GM23338 (cell line): Measurements from ENCODE around the gene BNIP5. TPM values are rescaled to one million over a fixed set of nuclear protein-coding genes. Genes with fewer than 3 reads are reported as not detected.

Experiments used
- ATAC-seq: fragments of 200-7000 bp; cut with Tn5 transposase; 3 replicates; pipeline ENCODE4 v1.9.1; 2020
- DNase-seq: peaks from one replicate; pipeline ENCODE4 v3.0.0-alpha.2; 2015; ENCODE audit warnings: low spot score
- H2AFZ ChIP-seq: fragments of 200-600 bp; sonication (generic); 2 replicates; pipeline ENCODE4 v1.8.0; 2016; ENCODE audit warnings: antibody characterized with exemption, mild to moderate bottlenecking, moderate library complexity
- H3F3A ChIP-seq: fragments of 200-600 bp; sonication (generic); replicated peaks from 2 replicates; pipeline ENCODE4 v1.8.0; 2017; ENCODE audit warnings: antibody characterized with exemption, mixed run types, low read depth
- H3K27ac ChIP-seq: fragments of 200-600 bp; sonication (generic); 2 replicates; pipeline ENCODE4 v1.6.1; 2016; ENCODE audit warnings: low read depth
- H3K27me3 ChIP-seq: fragments of 200-600 bp; sonication (generic); 2 replicates; pipeline ENCODE4 v1.8.0; 2016; ENCODE audit warnings: mild to moderate bottlenecking, mixed run types, moderate library complexity; ENCODE audit not compliant: insufficient read depth
- H3K36me3 ChIP-seq: fragments of 200-600 bp; sonication (generic); 2 replicates; pipeline ENCODE4 v1.8.0; 2016; ENCODE audit warnings: mild to moderate bottlenecking; ENCODE audit not compliant: insufficient read depth
- H3K4me1 ChIP-seq: fragments of 200-600 bp; sonication (generic); 2 replicates; pipeline ENCODE4 v1.8.0; 2016; ENCODE audit warnings: mild to moderate bottlenecking, moderate library complexity; ENCODE audit not compliant: insufficient read depth
- H3K4me2 ChIP-seq: fragments of 200-600 bp; sonication (generic); 2 replicates; pipeline ENCODE4 v1.7.1; 2017; ENCODE audit warnings: mixed run types
- H3K4me3 ChIP-seq: fragments of 200-600 bp; sonication (generic); 2 replicates; pipeline ENCODE4 v1.6.1; 2016; ENCODE audit warnings: mixed run types
- H3K79me2 ChIP-seq: fragments of 200-600 bp; sonication (generic); replicated peaks from 2 replicates; pipeline ENCODE4 v1.8.0; 2017; ENCODE audit warnings: mild to moderate bottlenecking; ENCODE audit not compliant: insufficient read depth
- H3K9me2 ChIP-seq: fragments of 200-600 bp; sonication (generic); 2 replicates; pipeline ENCODE4 v1.8.0; 2017; ENCODE audit not compliant: insufficient read depth
- H4K20me1 ChIP-seq: fragments of 200-600 bp; sonication (generic); replicated peaks from 2 replicates; pipeline ENCODE4 v1.8.0; 2017; ENCODE audit warnings: mild to moderate bottlenecking; ENCODE audit not compliant: insufficient read depth
- H3K27ac Mint-ChIP-seq: 2 replicates; pipeline ENCODE4 v1.8.0; 2020; ENCODE audit warnings: inconsistent platforms, mild to moderate bottlenecking, moderate library complexity, mixed read lengths
- H3K27me3 Mint-ChIP-seq: 3 replicates; pipeline ENCODE4 v1.8.0; 2022; ENCODE audit warnings: low read depth, mild to moderate bottlenecking, moderate library complexity, mixed read lengths, inconsistent platforms; ENCODE audit not compliant: insufficient read depth, poor library complexity
- H3K36me3 Mint-ChIP-seq: 3 replicates; pipeline ENCODE4 v1.8.0; 2021; ENCODE audit warnings: low read depth, mild to moderate bottlenecking, inconsistent platforms, moderate library complexity, mixed read lengths
- H3K4me1 Mint-ChIP-seq: 3 replicates; pipeline ENCODE4 v1.8.0; 2020; ENCODE audit warnings: mild to moderate bottlenecking, inconsistent platforms, mixed read lengths
- H3K4me3 Mint-ChIP-seq: 3 replicates; pipeline ENCODE4 v1.8.0; 2021; ENCODE audit warnings: moderate library complexity, mild to moderate bottlenecking, inconsistent platforms, mixed read lengths
- H3K9me3 Mint-ChIP-seq: 3 replicates; pipeline ENCODE4 v1.8.0; 2020; ENCODE audit warnings: moderate library complexity, mild to moderate bottlenecking, inconsistent platforms, mixed read lengths
- CTCF ChIP-seq, 2 experiments: fragments of 200-600 bp in 1 of 2; sonication (generic) in 1 of 2; conservative IDR thresholded peaks; 2 replicates each; pipeline versions ENCODE4 v1.5.1 to v1.6.1; 2016 to 2017; ENCODE audit warnings: antibody characterized with exemption in 2 of 2, low read depth in 2 of 2, mild to moderate bottlenecking in 2 of 2, moderate library complexity in 1 of 2
- JUNB ChIP-seq: IDR thresholded peaks from one replicate; pipeline ENCODE4 v1.6.1; 2016; ENCODE audit warnings: antibody characterized with exemption; ENCODE audit not compliant: unreplicated experiment
- POLR2AphosphoS5 ChIP-seq: IDR thresholded peaks from 2 replicates; pipeline ENCODE4 v1.6.1; 2016; ENCODE audit warnings: antibody characterized with exemption, low read depth
- REST ChIP-seq: IDR thresholded peaks from one replicate; pipeline ENCODE4 v1.6.1; 2018; ENCODE audit warnings: antibody characterized with exemption; ENCODE audit not compliant: unreplicated experiment
- STAT1 ChIP-seq: IDR thresholded peaks from one replicate; pipeline ENCODE4 v1.6.1; 2016; ENCODE audit warnings: antibody characterized with exemption; ENCODE audit not compliant: unreplicated experiment
- ZNF331 ChIP-seq: fragments of 250-450 bp; sonication (Bioruptor Pico); IDR thresholded peaks from 2 replicates; pipeline ENCODE4 v1.5.0; 2020; ENCODE audit warnings: low read depth, mild to moderate bottlenecking, moderate library complexity
- ZNF462 ChIP-seq: fragments of 250-450 bp; sonication (Bioruptor Pico); IDR thresholded peaks from 2 replicates; pipeline ENCODE4 v1.5.0; 2020; ENCODE audit warnings: mild to moderate bottlenecking, moderate library complexity
- polyA plus RNA-seq: library from polyadenylated mRNA; unstranded; fragments of >200 nt; fragmentation: Nextera tagmentation; extraction: Ambion mirVana; gene quantifications from 2 replicates; pipeline ENCODE4 v1.2.1, GENCODE V29; 2016
- total RNA-seq: library from RNA; depleted of rRNA; stranded (reverse); fragments of >200 nt; shearing (Covaris generic); gene quantifications from 2 replicates; pipeline ENCODE4 v1.2.3, GENCODE V29; 2014

BNIP5 gene
- total and polyA plus RNA-seq, 2 experiments from 2014 or later, result not detected

- TF ChIP-seq STAT1, result no peak
- TF ChIP-seq ZNF331 (CRISPR knock-in tag), result no peak
- TF ChIP-seq JUNB, result no peak
These were observed 1.1 kb upstream of the BNIP5 start (continued) for GRCh38 chr6:36337814-36338213.

- Histone ChIP-seq H3K4me1 (no peaks in the 10 kb centered on the region), H3K36me3 (no peaks in the 10 kb centered on the region), H3K27me3 (peaks cover 10% of the 10 kb centered on the region), H4K20me1 (no peaks in the 10 kb centered on the region), H3K4me3 (no peak overlapping the region), H3K79me2 (no peaks in the 10 kb centered on the region), H3K9me2 (no peaks in the 10 kb centered on the region), H3K4me2 (no peak overlapping the region), H3F3A (0 out of 2 replicates have a peak, but pooled peaks cover 5% of the 10 kb centered on the region), H3K27ac (no peak overlapping the region), H2AFZ (no peak overlapping the region)
- TF ChIP-seq REST (no peak), ZNF462 (CRISPR knock-in tag) (no peak), ZNF331 (CRISPR knock-in tag) (no peak), CTCF (conservative IDR thresholded peaks at IDR 0.05; ENCODE audit: low read depth in 2 of 2) (no peak), POLR2AphosphoS5 (no peak)
- ATAC-seq (no peak), DNase-seq (no peak)
- Mint-ChIP-seq H3K27me3 (peaks cover 18% of the 10 kb centered on the region), H3K36me3 (no peaks in the 10 kb centered on the region; the same call in 2 of the 3 replicates), H3K4me3 (no peak overlapping the region), H3K9me3 (no peaks in the 10 kb centered on the region; the same call in 2 of the 3 replicates), H3K4me1 (peaks cover 24% of the 10 kb centered on the region), H3K27ac (no peak overlapping the region)
These were observed 429 bp downstream of the BNIP5 start for GRCh38 chr6:36336208-36336710.
